ENCODE measurements around the gene TBC1D14.

TBC1D14 gene

DNA sequence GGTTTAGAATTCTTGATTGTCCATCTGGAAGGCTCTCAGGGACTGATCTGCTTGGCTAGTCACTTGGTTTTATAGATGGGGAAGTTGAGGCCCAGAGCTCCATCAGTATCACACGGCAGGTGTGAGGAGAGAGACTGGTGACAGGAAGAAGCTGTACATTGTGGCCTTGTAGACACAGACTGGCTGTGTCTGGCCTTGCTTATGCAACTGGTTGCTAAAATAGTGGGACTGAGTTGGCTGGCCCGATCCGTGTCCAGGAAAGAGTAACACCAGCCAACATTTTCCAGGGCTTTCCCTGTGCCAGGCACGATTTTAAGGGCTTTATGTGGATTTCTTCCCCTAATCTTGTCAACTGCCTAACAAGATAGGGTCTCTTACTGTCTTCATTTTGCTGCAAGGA lies 2.8 kb downstream of the TBC1D14 start:
- no peak overlapping the region for H3K4me3 ChIP-seq (ENCODE audit: low read depth, low read length)
- TF ChIP-seq, protein P1, sequence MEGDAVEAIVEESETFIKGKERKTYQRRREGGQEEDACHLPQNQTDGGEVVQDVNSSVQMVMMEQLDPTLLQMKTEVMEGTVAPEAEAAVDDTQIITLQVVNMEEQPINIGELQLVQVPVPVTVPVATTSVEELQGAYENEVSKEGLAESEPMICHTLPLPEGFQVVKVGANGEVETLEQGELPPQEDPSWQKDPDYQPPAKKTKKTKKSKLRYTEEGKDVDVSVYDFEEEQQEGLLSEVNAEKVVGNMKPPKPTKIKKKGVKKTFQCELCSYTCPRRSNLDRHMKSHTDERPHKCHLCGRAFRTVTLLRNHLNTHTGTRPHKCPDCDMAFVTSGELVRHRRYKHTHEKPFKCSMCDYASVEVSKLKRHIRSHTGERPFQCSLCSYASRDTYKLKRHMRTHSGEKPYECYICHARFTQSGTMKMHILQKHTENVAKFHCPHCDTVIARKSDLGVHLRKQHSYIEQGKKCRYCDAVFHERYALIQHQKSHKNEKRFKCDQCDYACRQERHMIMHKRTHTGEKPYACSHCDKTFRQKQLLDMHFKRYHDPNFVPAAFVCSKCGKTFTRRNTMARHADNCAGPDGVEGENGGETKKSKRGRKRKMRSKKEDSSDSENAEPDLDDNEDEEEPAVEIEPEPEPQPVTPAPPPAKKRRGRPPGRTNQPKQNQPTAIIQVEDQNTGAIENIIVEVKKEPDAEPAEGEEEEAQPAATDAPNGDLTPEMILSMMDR (IDR thresholded peaks at IDR 0.05; ENCODE audit: low read depth, low read length) = no peak

DNA sequence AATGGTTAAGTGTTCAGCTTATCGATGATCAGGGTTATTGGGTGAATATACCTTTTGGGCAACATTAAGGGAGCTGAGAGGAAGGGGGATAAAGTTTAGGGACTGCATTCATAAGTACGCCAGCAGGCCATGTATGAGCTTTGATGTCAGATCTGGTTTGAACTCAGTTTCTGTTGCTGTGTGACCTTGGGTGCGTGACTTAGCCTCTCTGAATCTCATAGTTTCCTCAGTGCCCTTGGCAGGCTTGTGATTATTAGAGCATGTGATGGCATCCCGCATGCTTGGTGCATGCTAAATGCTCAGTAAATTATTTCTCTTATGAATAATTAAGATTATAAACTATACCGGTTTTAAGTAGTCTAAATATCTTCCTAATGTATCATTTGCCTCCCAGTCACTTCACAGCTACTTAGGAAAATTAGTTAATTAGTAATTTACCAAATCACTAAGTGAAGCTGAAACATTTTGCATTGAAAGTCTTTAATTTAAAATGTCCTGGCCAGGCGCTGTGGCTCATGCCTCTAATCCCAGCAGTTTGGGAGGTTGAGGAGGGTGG lies 3.8 kb downstream of the TBC1D14 start:
- TF ChIP-seq, protein P1 (IDR thresholded peaks at IDR 0.05; ENCODE audit: low read depth, low read length) = no peak

DNA sequence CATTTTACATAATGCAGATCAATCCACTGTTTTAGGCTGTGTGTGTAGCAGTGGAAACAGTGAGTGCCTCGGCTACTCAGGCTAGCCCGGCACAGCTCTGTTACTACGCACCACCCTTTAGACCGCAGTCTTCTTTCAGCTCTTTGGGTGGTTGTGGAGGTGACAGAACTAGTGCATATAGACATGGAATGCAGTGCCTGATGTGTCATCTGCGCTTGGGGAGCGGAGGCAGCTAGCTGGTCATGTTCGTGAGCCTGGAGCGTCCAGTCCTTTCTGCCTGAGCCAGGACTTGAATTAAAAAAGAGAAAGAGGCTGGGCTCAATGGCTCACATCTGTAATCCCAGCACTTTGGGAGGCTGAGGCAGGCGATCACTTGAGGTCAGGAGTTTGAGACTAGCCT lies 4.8 kb downstream of the TBC1D14 start:
- TF ChIP-seq, protein P1 (IDR thresholded peaks at IDR 0.05; ENCODE audit: low read depth, low read length) = no peak

More for the DNA sequence above, 3.8 kb downstream of the TBC1D14 start:
- no peak overlapping the region for H3K4me3 ChIP-seq (ENCODE audit: low read depth, low read length)

DNA sequence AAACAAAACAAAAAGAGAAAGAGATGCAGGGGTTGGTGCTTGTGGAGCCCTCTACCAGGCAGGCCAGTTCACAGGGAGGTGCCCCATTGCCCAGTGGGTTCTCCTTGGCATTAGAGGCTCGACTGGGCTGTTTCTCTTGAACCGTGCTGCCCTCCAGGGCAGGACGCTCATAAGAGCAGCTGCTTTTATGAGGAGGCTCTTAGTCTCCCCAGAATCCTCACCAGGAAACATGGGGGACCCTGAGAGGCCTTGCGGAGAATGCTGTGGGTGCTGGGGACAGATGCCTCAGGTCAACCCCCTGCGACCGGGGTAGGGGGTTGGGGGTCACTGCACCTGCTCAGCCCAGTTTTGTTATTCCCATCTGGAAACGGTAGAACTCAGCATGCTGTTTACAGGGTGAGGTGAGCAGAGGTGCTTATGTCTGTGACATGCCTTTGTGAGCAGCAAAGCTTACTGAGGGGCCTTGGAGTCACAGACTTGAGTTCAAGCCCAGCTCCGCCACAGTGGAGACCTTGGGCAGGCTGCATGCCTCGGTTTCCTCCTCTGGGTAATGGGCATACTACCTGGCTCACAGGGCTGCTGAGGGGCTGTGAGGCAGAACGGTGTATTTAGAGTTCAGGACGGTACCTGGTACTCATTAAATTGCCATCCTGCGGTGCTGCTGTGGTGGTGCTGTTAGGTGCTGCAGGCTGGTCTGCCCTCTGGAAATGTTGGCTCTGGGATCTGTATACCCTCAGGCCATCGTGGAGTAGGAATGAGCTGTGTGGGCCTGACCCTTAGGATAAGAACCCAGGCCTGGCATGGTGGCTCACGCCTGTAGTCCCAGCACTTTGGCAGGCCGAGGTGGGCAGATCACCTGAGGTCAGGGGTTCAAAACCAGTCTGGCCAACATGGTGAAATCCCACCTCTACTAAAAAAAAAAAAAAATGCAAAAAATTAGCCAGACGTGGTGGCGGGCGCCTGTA lies 5.7 kb downstream of the TBC1D14 start:
- TF ChIP-seq, protein P1 (IDR thresholded peaks at IDR 0.05; ENCODE audit: low read depth, low read length) = no peak
- H3K4me3 ChIP-seq (ENCODE audit: low read depth, low read length) = no peak overlapping the region

More for the DNA sequence above, 4.8 kb downstream of the TBC1D14 start:
- H3K4me3 ChIP-seq (ENCODE audit: low read depth, low read length) = no peak overlapping the region

DNA sequence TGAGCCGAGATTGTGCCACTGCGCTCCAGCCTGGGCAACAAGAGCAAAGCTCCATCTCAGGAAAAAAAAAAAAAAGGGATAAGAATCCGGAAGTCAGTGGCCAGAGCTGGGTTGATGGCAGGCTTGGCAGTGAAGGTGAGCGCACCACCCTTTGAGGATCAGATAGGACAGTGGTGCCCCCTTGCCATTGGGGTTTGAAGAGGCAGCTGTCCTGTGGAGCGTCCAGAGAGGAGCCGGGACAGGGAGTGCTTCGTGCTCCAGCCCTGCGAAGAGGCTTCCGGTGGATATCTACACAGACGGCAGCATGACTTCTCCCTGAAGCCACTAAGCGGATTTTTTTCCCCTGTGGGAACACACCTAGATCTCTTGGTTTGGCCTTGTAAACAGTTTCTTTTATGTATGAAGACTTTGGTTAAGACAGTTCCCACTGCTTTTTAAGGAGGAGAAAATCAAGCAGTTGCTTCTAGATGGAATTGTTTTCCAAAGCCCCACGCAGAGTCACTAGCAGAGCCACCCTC lies 6.5 kb downstream of the TBC1D14 start:
- TF ChIP-seq, protein P1 (IDR thresholded peaks at IDR 0.05; ENCODE audit: low read depth, low read length) = no peak
- no peak overlapping the region for H3K4me3 ChIP-seq (ENCODE audit: low read depth, low read length)

DNA sequence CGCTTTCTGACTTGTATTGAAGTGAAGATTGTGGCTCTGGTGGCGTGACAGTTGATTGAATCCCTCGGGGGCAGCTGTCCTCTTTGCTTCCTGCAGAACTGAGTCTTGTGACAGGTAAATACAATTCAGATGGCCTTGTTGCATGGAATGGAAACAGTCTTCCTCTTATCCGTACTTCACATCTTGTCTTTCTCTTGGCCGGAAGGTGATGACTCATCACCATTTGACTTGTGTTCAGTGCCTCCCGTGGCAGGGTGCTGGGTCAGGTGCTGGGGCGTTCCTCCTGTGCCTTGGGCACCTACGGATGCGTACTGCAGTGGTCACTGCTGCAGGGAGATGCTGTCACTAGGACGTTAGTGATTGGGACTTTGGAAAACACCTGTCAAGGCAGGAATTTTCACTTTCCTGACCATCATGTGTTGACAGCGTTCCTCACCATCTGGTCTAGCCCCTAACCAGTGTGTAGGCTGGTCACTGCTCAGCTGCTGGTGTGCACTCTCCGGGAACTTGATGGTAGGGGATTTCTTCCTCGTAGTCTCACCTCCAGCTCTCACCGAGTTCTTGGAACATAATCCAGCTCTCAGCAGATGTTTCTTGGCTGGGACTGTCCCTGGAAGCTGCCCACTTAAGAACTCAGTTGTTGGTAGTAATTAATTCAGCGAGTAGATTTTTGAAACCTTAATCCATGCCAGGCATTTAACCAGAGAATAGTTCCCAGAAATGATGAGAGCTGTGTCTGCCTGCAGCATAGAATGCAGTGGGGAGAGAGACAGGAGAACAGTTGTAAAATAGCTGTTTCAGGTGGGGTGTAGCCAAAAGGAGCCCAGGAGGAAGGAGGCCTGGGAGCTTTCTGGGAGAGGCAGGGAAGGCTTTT lies 7.2 kb downstream of the TBC1D14 start:
- no peak overlapping the region for H3K4me3 ChIP-seq (ENCODE audit: low read depth, low read length)
- TF ChIP-seq, protein P1 (IDR thresholded peaks at IDR 0.05; ENCODE audit: low read depth, low read length) = no peak

Measured in WI38 (cell line).